HepG2 (cell line): ENCODE measurements around the gene TYRP1. TPM values are rescaled to one million over a fixed set of nuclear protein-coding genes. Genes with fewer than 3 reads are reported as not detected.

Experiments
- ATAC-seq: fragments of 200-7000 bp; cut with Tn5 transposase; 3 replicates; pipeline ENCODE4 v1.9.1; 2020; ENCODE audit warnings: mild to moderate bottlenecking, moderate library complexity
- Bru-seq: library from RNA; stranded (reverse); fragments of 400-500 nt; gene quantifications from one replicate; lab custom pipeline; 2021; lab: Mats Ljungman, UMichigan
- BruChase-seq, 2 experiments: library from RNA; stranded (reverse); fragments of 400-500 nt; gene quantifications; one replicate each; lab custom pipeline; 2021; lab: Mats Ljungman, UMichigan
- BruUV-seq: library from RNA; stranded (reverse); fragments of 400-500 nt; replicated peaks from 2 replicates; lab custom pipeline; 2021; lab: Mats Ljungman, UMichigan
- CTCF ChIA-PET: fragments of 300-600 bp; formaldehyde crosslinking; extraction: SDS; loops from one replicate; lab custom pipeline; 2021; ENCODE audit warnings: low total read pairs, inconsistent platforms, low intra/inter-chr PET ratio; lab: Yijun Ruan, JAX
- POLR2A ChIA-PET: fragments of 350-600 bp; sonication (Branson Sonifier 250); formaldehyde crosslinking; loops from one replicate; lab custom pipeline; 2020; ENCODE audit warnings: antibody characterized with exemption, inconsistent platforms; lab: Yijun Ruan, JAX
- DNase-seq: peaks from one replicate; pipeline ENCODE4 v3.0.0-alpha.2; 2015; ENCODE audit warnings: low spot score
- FAIRE-seq: peaks from 3 replicates; lab custom pipeline; 2011; peaks lifted over from hg19 to GRCh38; lab: Jason Lieb, UNC
- H2AFZ ChIP-seq: one replicate; pipeline ENCODE4 v1.6.1; 2011; ENCODE audit warnings: low read length, inconsistent platforms
- H3K27ac ChIP-seq: fragments of 300-600 bp; 3 replicates; pipeline ENCODE4 v1.8.0; 2011; ENCODE audit warnings: mixed run types, mild to moderate bottlenecking, mixed read lengths, low read length, inconsistent platforms; ENCODE audit not compliant: insufficient read depth; ENCODE audit errors: extremely low read length
- H3K27me3 ChIP-seq, 2 experiments: fragments of 200-600 bp in 1 of 2; 2 replicates in 1 of 2; 3 replicates in 1 of 2; pipeline versions ENCODE4 v1.6.0 to v1.8.0; 2011; ENCODE audit warnings: low read length in 2 of 2, mild to moderate bottlenecking in 2 of 2, moderate library complexity in 2 of 2, inconsistent platforms in 1 of 2; ENCODE audit not compliant: insufficient read depth in 2 of 2, control insufficient read depth in 1 of 2
- H3K36me3 ChIP-seq, 2 experiments: fragments of 200-600 bp in 1 of 2; replicated peaks in 1 of 2; 2 replicates in 1 of 2; 3 replicates in 1 of 2; pipeline versions ENCODE4 v1.5.1 to v1.8.0; 2011; ENCODE audit warnings: low read length in 2 of 2, inconsistent platforms in 1 of 2; ENCODE audit not compliant: insufficient read depth in 2 of 2, control insufficient read depth in 1 of 2
- H3K4me1 ChIP-seq: 2 replicates; pipeline ENCODE4 v1.5.1; 2012; ENCODE audit warnings: low read length, inconsistent platforms; ENCODE audit not compliant: insufficient read depth
- H3K4me2 ChIP-seq: 2 replicates; pipeline ENCODE4 v1.6.0; 2011; ENCODE audit warnings: low read depth, low read length, inconsistent platforms
- H3K4me3 ChIP-seq, 3 experiments: fragments of 200-600 bp in 1 of 3; sonication (generic), shearing (Covaris generic) in 1 of 3; replicated peaks in 1 of 3; 2 replicates each; pipeline ENCODE4 v1.5.1; 2011 to 2016; ENCODE audit warnings: low read length in 3 of 3, inconsistent platforms in 2 of 3, low read depth in 2 of 3, mild to moderate bottlenecking in 2 of 3, control low read depth in 1 of 3, mixed read lengths in 1 of 3; ENCODE audit not compliant: insufficient read depth in 1 of 3
- H3K79me2 ChIP-seq: one replicate; pipeline ENCODE4 v1.6.1; 2011; ENCODE audit warnings: low read length, inconsistent platforms; ENCODE audit not compliant: insufficient read depth
- H3K9ac ChIP-seq: 2 replicates; pipeline ENCODE4 v1.6.0; 2011; ENCODE audit warnings: mild to moderate bottlenecking, low read depth, low read length, inconsistent platforms; ENCODE audit not compliant: insufficient read depth
- H3K9me3 ChIP-seq: 2 replicates; pipeline ENCODE4 v1.5.1; 2012; ENCODE audit warnings: mild to moderate bottlenecking, low read length
- H4K20me1 ChIP-seq: 2 replicates; pipeline ENCODE4 v1.6.0; 2011; ENCODE audit warnings: inconsistent platforms, mild to moderate bottlenecking, low read length, moderate library complexity; ENCODE audit not compliant: insufficient read depth
- BRD4 ChIP-seq: sonication (generic); formaldehyde crosslinking; IDR thresholded peaks from 2 replicates; pipeline ENCODE4 v1.4.0; 2020; ENCODE audit warnings: missing genetic modification reagents
- ERF ChIP-seq: IDR thresholded peaks from 2 replicates; pipeline ENCODE4 v1.6.1; 2018; ENCODE audit warnings: missing biosample characterization, missing genetic modification reagents
- FOXO1 ChIP-seq: sonication (generic); formaldehyde crosslinking; IDR thresholded peaks from 2 replicates; pipeline ENCODE4 v1.4.0; 2020; ENCODE audit warnings: missing genetic modification reagents
- GATAD1 ChIP-seq: IDR thresholded peaks from 2 replicates; pipeline ENCODE4 v1.6.1; 2016; ENCODE audit warnings: missing genetic modification reagents, missing compliant biosample characterization
- KDM5A ChIP-seq: fragments of 200-600 bp; sonication (generic); IDR thresholded peaks from 2 replicates; pipeline ENCODE4 v1.7.0; 2018; ENCODE audit warnings: antibody characterized with exemption, mild to moderate bottlenecking, low read length, borderline replicate concordance
- MEF2D ChIP-seq: sonication (generic); formaldehyde crosslinking; IDR thresholded peaks from 2 replicates; pipeline ENCODE4 v1.5.1; 2020; ENCODE audit warnings: mild to moderate bottlenecking, missing genetic modification reagents
- MYC ChIP-seq: sonication (generic); formaldehyde crosslinking; IDR thresholded peaks from 2 replicates; pipeline ENCODE4 v1.9.0; 2021; ENCODE audit warnings: missing genetic modification reagents, borderline replicate concordance
- NR2F6 ChIP-seq, 2 experiments: IDR thresholded peaks; 2 replicates each; pipeline ENCODE4 v1.6.1; 2016; ENCODE audit warnings: antibody characterized with exemption in 1 of 2, mild to moderate bottlenecking in 1 of 2
- PRMT3 ChIP-seq: sonication (generic); formaldehyde crosslinking; IDR thresholded peaks from 2 replicates; pipeline ENCODE4 v1.8.1; 2022; ENCODE audit warnings: low read depth, mild to moderate bottlenecking, moderate library complexity, missing genetic modification reagents, borderline replicate concordance
- TOPORS ChIP-seq: sonication (generic); formaldehyde crosslinking; IDR thresholded peaks from 2 replicates; pipeline ENCODE4 v1.8.0; 2023; ENCODE audit warnings: mild to moderate bottlenecking, missing genetic modification reagents
- ZNF24 ChIP-seq: fragments of 450-650 bp; IDR thresholded peaks from 2 replicates; pipeline ENCODE4 v1.6.1; 2017; ENCODE audit warnings: antibody characterized with exemption, mild to moderate bottlenecking
- ZNF3 ChIP-seq: IDR thresholded peaks from 2 replicates; pipeline ENCODE4 v1.7.0; 2017; ENCODE audit warnings: inconsistent platforms
- ZNF644 ChIP-seq: IDR thresholded peaks from 2 replicates; pipeline ENCODE4 v1.6.1; 2016; ENCODE audit warnings: low read depth
- ZNF740 ChIP-seq: sonication (generic); formaldehyde crosslinking; IDR thresholded peaks from 2 replicates; pipeline ENCODE4 v1.4.0; 2020; ENCODE audit warnings: missing genetic modification reagents
- ZNF879 ChIP-seq: sonication (generic); formaldehyde crosslinking; IDR thresholded peaks from 2 replicates; pipeline ENCODE4 v1.8.1; 2023; ENCODE audit warnings: missing genetic modification reagents
- WGBS: methylation state at CpG from one replicate; pipeline ENCODE4 v1.1.6; 2017; ENCODE audit warnings: low lambda C conversion rate; 5-methylcytosine and 5-hydroxymethylcytosine counted together
- in situ Hi-C: cut with HindIII; loops from 2 replicates; pipeline ENCODE4 v1.10.0; 2017; ENCODE audit warnings: low pct_unique_long_range_greater_than_20kb; ENCODE audit not compliant: extremely low pct_ligation_motif_present
- intact Hi-C: fragments of 100-400 bp; cut with micrococcal nuclease; formaldehyde crosslinking; loops from one replicate; pipeline ENCODE4 v1.10.0; 2022; ENCODE audit not compliant: unreplicated experiment
- long read RNA-seq, 2 experiments: library from RNA in 1 of 2; library from polyadenylated mRNA in 1 of 2; stranded (forward) in 1 of 2; unstranded in 1 of 2; transcript quantifications; one replicate each; pipeline ENCODE4 v2.0.0, GENCODE V29; 2019 to 2022
- polyA minus RNA-seq, 3 experiments: library from RNA; depleted of rRNA, polyadenylated mRNA; stranded (reverse); fragments of >200 nt; gene quantifications; 2 replicates each; pipeline ENCODE4 v1.2.3, GENCODE V29; 2011; ENCODE audit warnings: low replicate concordance in 1 of 3
- polyA plus RNA-seq, 8 experiments: library from polyadenylated mRNA; depleted of rRNA in 3 of 8; stranded (reverse) in 7 of 8; unstranded in 1 of 8; fragments of >200 nt; fragmentation: Illumina TruSeq in 4 of 8; extraction: Trizol in 4 of 8; gene quantifications; 2 replicates each; pipeline versions ENCODE4 v1.2.1 to v1.2.3, GENCODE V29; 2011 to 2016; ENCODE audit warnings: low read depth in 4 of 8, missing spikeins in 1 of 8, mixed read lengths in 1 of 8; ENCODE audit not compliant: insufficient read depth in 1 of 8
- total RNA-seq, 5 experiments: library from RNA; depleted of rRNA; stranded (reverse); fragments of >200 nt; fragmentation: Illumina TruSeq; extraction: Trizol; gene quantifications; 2 replicates each; pipeline ENCODE4 v1.2.3, GENCODE V29; 2016; ENCODE audit warnings: low read depth in 1 of 5
- TF ChIP-seq, protein P1 (sequence below): sonication (generic); formaldehyde crosslinking; IDR thresholded peaks from 2 replicates; pipeline ENCODE4 v1.5.0; 2020; ENCODE audit warnings: missing genetic modification reagents, mild to moderate bottlenecking, borderline replicate concordance

Gene TYRP1
- total RNA-seq (2016; rRNA removed; fragmentation: Illumina TruSeq; extraction: Trizol) (0.28 TPM in 1 of 2 replicates, not detected in the other), polyA plus RNA-seq (2011; rRNA removed) (0.04 TPM in 1 of 2 replicates, not detected in the other), polyA minus RNA-seq (2011; rRNA and poly(A)+ RNA removed; ENCODE audit: low replicate concordance) (0.14 TPM in 1 of 2 replicates, not detected in the other), Bru-seq, nascent RNA (not detected), BruChase-seq, experiment 1, labeled RNA remaining after a 6-hour chase (not detected), BruChase-seq, experiment 2, labeled RNA remaining after a 2-hour chase (not detected)
- not detected in 2 replicates for total RNA-seq (2016; cell fraction: cytosol; rRNA removed; fragmentation: Illumina TruSeq; extraction: Trizol; ENCODE audit: low read depth)
- not detected in 2 replicates for total RNA-seq (2016; cell fraction: insoluble cytoplasmic fraction; rRNA removed; fragmentation: Illumina TruSeq; extraction: Trizol)
- total RNA-seq (2016; cell fraction: membrane; rRNA removed; fragmentation: Illumina TruSeq; extraction: Trizol) = not detected in 2 replicates
- not detected in 2 replicates for total RNA-seq (2016; cell fraction: nucleus; rRNA removed; fragmentation: Illumina TruSeq; extraction: Trizol)
- polyA plus RNA-seq (2011; cell fraction: cytosol; rRNA removed) = not detected in 2 replicates
- polyA plus RNA-seq (2011; cell fraction: nucleus; rRNA removed) = not detected in 2 replicates
- not detected in 2 replicates for polyA plus RNA-seq (2012)
- 0.06 TPM in 1 of 2 replicates, not detected in the other for polyA plus RNA-seq (2016; cell fraction: cytosol; fragmentation: Illumina TruSeq; extraction: Trizol; ENCODE audit: low read depth)
- not detected in 2 replicates for polyA plus RNA-seq (2016; cell fraction: insoluble cytoplasmic fraction; fragmentation: Illumina TruSeq; extraction: Trizol; ENCODE audit: low read depth)
- not detected in 2 replicates for polyA plus RNA-seq (2016; cell fraction: membrane; fragmentation: Illumina TruSeq; extraction: Trizol; ENCODE audit: low read depth)
- not detected in 2 replicates for polyA plus RNA-seq (2016; cell fraction: nucleus; fragmentation: Illumina TruSeq; extraction: Trizol; ENCODE audit: insufficient read depth, low read depth)
- not detected in 2 replicates for polyA minus RNA-seq (2011; cell fraction: cytosol; rRNA and poly(A)+ RNA removed)
- polyA minus RNA-seq (2011; cell fraction: nucleus; rRNA and poly(A)+ RNA removed) = not detected in 2 replicates
- long read RNA-seq, experiment 1 = 0 reads
- long read RNA-seq, experiment 2 = 0 reads

- no peaks in the 10 kb centered on the region for H3K27me3 ChIP-seq
- H3K36me3 ChIP-seq = no peaks in the 10 kb centered on the region
- H4K20me1 ChIP-seq = no peaks in the 10 kb centered on the region
- intact Hi-C loops = no loop called here
- in situ Hi-C loops = no loop called here
- H3K4me3 ChIP-seq = no peak within 1 kb of the TSS
- ATAC-seq = no peak
- H3K4me1 ChIP-seq = no peaks in the 10 kb centered on the region
- FAIRE-seq = no peak
- H3K4me2 ChIP-seq = peak within 1 kb of the TSS; percentile 20; the same call in 1 of the 2 replicates
- H3K79me2 ChIP-seq = no peaks in the 10 kb centered on the region
- 1% methylated on average over 3 of the region's 3 CpGs for WGBS
- POLR2A ChIA-PET = no interaction called here
- no peaks in the 10 kb centered on the region for H3K9me3 ChIP-seq
- H3K27ac ChIP-seq = no peak within 1 kb of the TSS
- no peak within 1 kb of the TSS for H3K9ac ChIP-seq
- no peak for DNase-seq
- TF ChIP-seq NR2F6 (IDR thresholded peaks at IDR 0.05) (no peak), NR2F6 (CRISPR knock-in tag; IDR thresholded peaks at IDR 0.05) (no peak), TOPORS (no peak), GATAD1 (no peak), ZNF740 (CRISPR knock-in tag) (no peak), ZNF879 (CRISPR knock-in tag) (no peak), ZNF3 (no peak), MYC (CRISPR knock-in tag) (no peak), MEF2D (no peak), ERF (CRISPR knock-in tag) (no peak), BRD4 (CRISPR knock-in tag) (no peak), FOXO1 (CRISPR knock-in tag) (no peak), KDM5A (no peak), ZNF644 (CRISPR knock-in tag) (no peak), ZNF24 (no peak), PRMT3 (CRISPR knock-in tag) (no peak)
- TF ChIP-seq, protein P1, sequence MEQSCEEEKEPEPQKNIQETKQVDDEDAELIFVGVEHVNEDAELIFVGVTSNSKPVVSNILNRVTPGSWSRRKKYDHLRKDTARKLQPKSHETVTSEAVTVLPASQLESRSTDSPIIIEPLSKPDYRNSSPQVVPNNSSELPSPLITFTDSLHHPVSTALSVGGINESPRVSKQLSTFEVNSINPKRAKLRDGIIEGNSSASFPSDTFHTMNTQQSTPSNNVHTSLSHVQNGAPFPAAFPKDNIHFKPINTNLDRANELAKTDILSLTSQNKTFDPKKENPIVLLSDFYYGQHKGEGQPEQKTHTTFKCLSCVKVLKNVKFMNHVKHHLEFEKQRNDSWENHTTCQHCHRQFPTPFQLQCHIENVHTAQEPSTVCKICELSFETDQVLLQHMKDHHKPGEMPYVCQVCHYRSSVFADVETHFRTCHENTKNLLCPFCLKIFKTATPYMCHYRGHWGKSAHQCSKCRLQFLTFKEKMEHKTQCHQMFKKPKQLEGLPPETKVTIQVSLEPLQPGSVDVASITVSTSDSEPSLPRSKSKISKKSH (CRISPR knock-in tag) = no peak
- no TSS peak for BruUV-seq
- CTCF ChIA-PET = no interaction called here
- no peak within 1 kb of the TSS for H2AFZ ChIP-seq
Measured at GRCh38 chr9:12693141-12693540, at the start of gene TYRP1. Gene TYRP1, plus strand, starts transcription at chr9:12693385. Its CDS starts 612 bp downstream, at chr9:12693997.
